ENCODE data around the gene GHR. TPM values are rescaled to one million over a fixed set of nuclear protein-coding genes. Genes with fewer than 3 reads are reported as not detected.

Gene GHR
- total RNA-seq, 2 donors from 2014 or later = not detected

DNA sequence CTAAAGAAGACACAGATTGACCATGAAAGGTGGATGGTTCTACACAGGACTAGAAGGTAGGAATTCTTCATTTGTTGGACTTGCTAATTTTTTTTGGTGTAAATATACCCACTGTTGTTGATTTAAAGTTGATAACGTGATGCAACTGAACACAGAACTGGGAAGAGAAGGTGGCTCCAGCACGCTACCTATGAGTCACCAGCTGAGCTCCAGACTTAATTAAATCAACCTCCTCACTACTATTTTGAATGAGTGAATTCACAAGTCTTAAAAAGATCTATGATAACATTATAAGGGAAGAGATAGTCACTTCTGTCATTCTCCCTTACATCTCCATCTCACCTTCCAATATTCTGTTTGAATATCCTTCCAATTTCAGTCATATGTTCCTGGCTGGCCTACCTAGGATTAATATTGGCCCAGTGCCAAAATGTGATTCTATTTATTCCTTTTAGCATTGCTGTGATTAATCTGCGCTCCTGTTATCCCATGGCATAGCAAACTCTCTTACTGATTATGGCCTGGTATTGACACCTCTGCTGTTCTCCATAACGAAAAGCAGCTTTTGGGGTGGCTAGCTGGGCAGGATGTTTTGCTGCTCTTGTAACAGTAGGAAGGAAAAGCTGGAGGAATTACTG, 197.5 kb downstream of the GHR start:
- H3K36me3 Mint-ChIP-seq = no peaks in the 10 kb centered on the region
- DNase-seq (ENCODE audit: low spot score) (no peak), ATAC-seq (no peak)
- H3K27me3 Mint-ChIP-seq = peaks cover 13 to 21% of the 10 kb centered on the region in 2 donors
- H3K27ac Mint-ChIP-seq = no peak overlapping the region
- H3K4me1 Mint-ChIP-seq (ENCODE audit: low read depth in 2 of 2) = no peaks in the 10 kb centered on the region
- no peak overlapping the region for H3K4me3 Mint-ChIP-seq
- no peaks in the 10 kb centered on the region for H3K9me3 Mint-ChIP-seq

DNA sequence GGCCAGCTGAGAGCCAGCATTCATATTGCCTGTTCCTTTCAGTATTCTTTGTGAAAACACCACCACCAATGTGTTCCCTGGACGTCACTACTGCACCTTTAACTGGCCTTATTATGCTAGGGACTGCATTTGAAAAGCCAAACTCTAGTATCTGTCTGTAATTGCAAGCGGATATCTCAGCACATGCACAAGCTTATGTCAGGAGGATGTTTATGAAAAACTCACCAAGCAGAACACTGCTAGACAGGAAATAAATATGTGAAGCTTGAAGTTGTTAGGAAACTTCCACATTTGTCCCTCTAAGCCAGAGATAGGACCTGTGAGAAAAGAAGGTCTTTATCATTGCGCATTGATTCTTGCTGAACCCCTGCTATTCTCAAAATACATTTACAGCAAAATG, 198.0 kb downstream of the GHR start:
- no peak for ATAC-seq
- no peaks in the 10 kb centered on the region for H3K4me1 Mint-ChIP-seq (ENCODE audit: low read depth in 2 of 2)
- no peak overlapping the region for H3K4me3 Mint-ChIP-seq
- no peak overlapping the region for H3K27ac Mint-ChIP-seq
- peaks cover 9 to 20% of the 10 kb centered on the region in 2 donors for H3K27me3 Mint-ChIP-seq
- no peaks in the 10 kb centered on the region for H3K9me3 Mint-ChIP-seq
- H3K36me3 Mint-ChIP-seq = no peaks in the 10 kb centered on the region
- no peak for DNase-seq (ENCODE audit: low spot score)

- DNase-seq (ENCODE audit: low spot score) (no peak), ATAC-seq (no peak)
- Mint-ChIP-seq H3K4me1 (ENCODE audit: low read depth in 2 of 2) (no peaks in the 10 kb centered on the region), H3K9me3 (no peaks in the 10 kb centered on the region), H3K27ac (no peak overlapping the region), H3K36me3 (no peaks in the 10 kb centered on the region), H3K4me3 (no peak overlapping the region), H3K27me3 (peaks cover 5 to 20% of the 10 kb centered on the region in 2 donors)
Observed at GRCh38 chr5:42621662-42622061, 198.4 kb downstream of the GHR start.

GRCh38 chr5:42624912-42625311, 201.7 kb downstream of the GHR start:
- Mint-ChIP-seq H3K4me1 (ENCODE audit: low read depth in 2 of 2) (no peaks in the 10 kb centered on the region), H3K36me3 (no peaks in the 10 kb centered on the region), H3K27me3 (peaks cover 0 to 13% of the 10 kb centered on the region in 2 donors), H3K9me3 (no peaks in the 10 kb centered on the region), H3K27ac (no peak overlapping the region), H3K4me3 (no peak overlapping the region)
- ATAC-seq = no peak
- no peak for DNase-seq (ENCODE audit: low spot score)

- no peak overlapping the region for H3K27ac Mint-ChIP-seq
- no peaks in the 10 kb centered on the region for H3K36me3 Mint-ChIP-seq
- DNase-seq (ENCODE audit: low spot score) = no peak
- ATAC-seq = no peak
- H3K4me3 Mint-ChIP-seq = no peak overlapping the region
- no peaks in the 10 kb centered on the region for H3K9me3 Mint-ChIP-seq
- H3K27me3 Mint-ChIP-seq = peaks cover 0 to 16% of the 10 kb centered on the region in 2 donors
- H3K4me1 Mint-ChIP-seq (ENCODE audit: low read depth in 2 of 2) = no peaks in the 10 kb centered on the region
Observed at GRCh38 chr5:42626462-42626861, 203.2 kb downstream of the GHR start.

- Mint-ChIP-seq H3K4me3 (no peak overlapping the region), H3K9me3 (no peaks in the 10 kb centered on the region), H3K27me3 (peaks cover 7 to 29% of the 10 kb centered on the region in 2 donors), H3K4me1 (ENCODE audit: low read depth in 2 of 2) (no peaks in the 10 kb centered on the region), H3K36me3 (no peaks in the 10 kb centered on the region), H3K27ac (no peak overlapping the region)
- ATAC-seq (no peak), DNase-seq (ENCODE audit: low spot score) (no peak)
Observed at GRCh38 chr5:42628821-42629220, 205.6 kb downstream of the GHR start.

GRCh38 chr5:42629284-42629683, 206.0 kb downstream of the GHR start:
- Mint-ChIP-seq H3K4me1 (ENCODE audit: low read depth in 2 of 2) (no peaks in the 10 kb centered on the region), H3K27ac (no peak overlapping the region), H3K9me3 (no peaks in the 10 kb centered on the region), H3K27me3 (peaks cover 7 to 31% of the 10 kb centered on the region in 2 donors), H3K36me3 (no peaks in the 10 kb centered on the region), H3K4me3 (no peak overlapping the region)
- ATAC-seq (no peak), DNase-seq (ENCODE audit: low spot score) (no peak)

DNA sequence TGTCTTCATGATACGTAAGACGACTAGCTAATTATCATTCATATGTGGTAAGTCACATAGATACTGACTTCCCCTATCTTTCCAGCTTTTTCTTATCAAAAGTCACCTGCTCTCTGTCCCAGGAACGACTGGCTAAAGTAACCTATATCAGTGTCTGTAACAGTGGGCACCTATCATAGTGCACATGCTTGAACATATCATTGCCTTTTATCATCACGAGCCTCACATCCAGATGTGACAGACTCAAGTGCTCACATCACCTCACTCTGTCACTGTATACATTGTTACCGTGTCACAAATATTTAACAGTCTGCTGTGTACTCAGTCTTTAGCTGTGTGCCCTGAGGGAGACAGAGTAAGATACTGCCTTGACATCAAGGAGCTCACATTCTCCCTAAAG, 208.0 kb downstream of the GHR start:
- no peak for DNase-seq (ENCODE audit: low spot score)
- H3K27me3 Mint-ChIP-seq = peaks cover 11 to 26% of the 10 kb centered on the region in 2 donors
- no peaks in the 10 kb centered on the region for H3K9me3 Mint-ChIP-seq
- no peaks in the 10 kb centered on the region for H3K36me3 Mint-ChIP-seq
- no peak overlapping the region for H3K27ac Mint-ChIP-seq
- no peak for ATAC-seq
- H3K4me3 Mint-ChIP-seq = no peak overlapping the region
- H3K4me1 Mint-ChIP-seq (ENCODE audit: low read depth in 2 of 2) = no peaks in the 10 kb centered on the region

GRCh38 chr5:42632354-42632900, 209.2 kb downstream of the GHR start:
- H3K27ac Mint-ChIP-seq = no peak overlapping the region
- H3K27me3 Mint-ChIP-seq = peaks cover 11 to 25% of the 10 kb centered on the region in 2 donors
- H3K36me3 Mint-ChIP-seq = no peaks in the 10 kb centered on the region
- no peak overlapping the region for H3K4me3 Mint-ChIP-seq
- H3K4me1 Mint-ChIP-seq (ENCODE audit: low read depth in 2 of 2) = no peaks in the 10 kb centered on the region
- no peaks in the 10 kb centered on the region for H3K9me3 Mint-ChIP-seq
- DNase-seq (ENCODE audit: low spot score) (no peak), ATAC-seq (no peak)

DNA sequence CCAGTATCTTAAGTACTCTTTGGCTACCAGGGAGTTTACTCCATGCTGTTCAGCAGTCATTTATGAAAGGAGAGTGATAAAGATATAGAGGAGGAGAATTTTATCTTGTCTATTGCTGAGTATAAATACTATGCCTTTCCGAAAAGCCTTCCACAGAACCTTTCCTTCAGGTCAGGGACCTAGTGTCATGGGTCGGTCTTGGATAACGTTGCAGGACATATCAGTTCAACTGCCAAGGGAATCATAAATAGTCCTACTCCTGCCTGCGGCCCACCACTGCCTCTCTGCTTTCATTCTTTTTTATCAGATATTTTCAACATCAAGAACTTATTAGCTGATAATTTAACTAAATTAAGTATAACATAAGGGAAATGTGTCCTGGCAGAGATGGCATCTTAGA, 211.3 kb downstream of the GHR start:
- Mint-ChIP-seq H3K36me3 (no peaks in the 10 kb centered on the region), H3K27me3 (peaks cover 13 to 30% of the 10 kb centered on the region in 2 donors), H3K27ac (no peak overlapping the region), H3K4me1 (ENCODE audit: low read depth in 2 of 2) (no peaks in the 10 kb centered on the region), H3K4me3 (no peak overlapping the region), H3K9me3 (no peaks in the 10 kb centered on the region)
- no peak for ATAC-seq
- DNase-seq (ENCODE audit: low spot score) = no peak

DNA sequence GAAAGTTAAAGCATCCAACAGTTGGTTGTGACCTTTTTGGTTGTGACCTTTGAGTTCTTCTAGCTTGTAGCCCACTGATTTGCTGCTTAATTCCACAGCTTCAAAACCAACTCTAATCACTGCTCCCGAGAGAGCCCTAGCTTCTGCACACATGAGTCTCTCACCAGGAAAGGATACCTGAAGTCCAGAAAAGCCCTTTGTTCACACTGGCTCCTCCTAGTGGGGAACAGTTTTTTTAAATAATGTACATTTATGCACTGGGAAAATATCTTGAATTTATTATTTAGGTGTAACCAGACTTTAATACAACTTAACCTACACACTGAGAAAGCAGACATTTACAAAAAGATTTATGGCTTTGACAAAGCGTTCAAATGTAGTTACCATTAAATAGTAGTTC, 213.2 kb downstream of the GHR start:
- Mint-ChIP-seq H3K27ac (no peak overlapping the region), H3K27me3 (peaks cover 19 to 33% of the 10 kb centered on the region in 2 donors), H3K4me3 (no peak overlapping the region), H3K4me1 (ENCODE audit: low read depth in 2 of 2) (no peaks in the 10 kb centered on the region), H3K36me3 (no peaks in the 10 kb centered on the region), H3K9me3 (no peaks in the 10 kb centered on the region)
- DNase-seq (ENCODE audit: low spot score) = no peak
- ATAC-seq = no peak

DNA sequence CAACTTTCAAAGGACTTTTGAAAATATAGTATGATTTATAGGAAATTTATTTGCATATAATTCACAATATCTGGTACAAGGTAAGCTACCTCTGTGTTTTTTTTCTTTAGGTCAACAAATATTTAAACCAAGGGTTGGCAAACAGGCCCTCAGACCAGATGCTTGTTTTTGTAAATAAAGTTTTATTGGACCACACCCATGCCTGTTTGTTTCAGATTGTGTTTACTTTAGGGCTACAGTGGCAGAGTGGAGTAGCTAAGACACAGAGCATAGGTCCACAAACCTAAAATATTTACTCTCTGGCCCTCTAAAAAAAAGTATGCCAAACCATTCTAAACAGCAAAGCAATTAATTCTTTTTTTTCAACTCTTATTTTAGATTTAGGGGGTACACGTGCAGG, 213.7 kb downstream of the GHR start:
- peaks cover 20 to 31% of the 10 kb centered on the region in 2 donors for H3K27me3 Mint-ChIP-seq
- no peaks in the 10 kb centered on the region for H3K36me3 Mint-ChIP-seq
- ATAC-seq (no peak), DNase-seq (ENCODE audit: low spot score) (no peak)
- H3K9me3 Mint-ChIP-seq = no peaks in the 10 kb centered on the region
- no peak overlapping the region for H3K27ac Mint-ChIP-seq
- no peak overlapping the region for H3K4me3 Mint-ChIP-seq
- H3K4me1 Mint-ChIP-seq (ENCODE audit: low read depth in 2 of 2) = no peaks in the 10 kb centered on the region

DNA sequence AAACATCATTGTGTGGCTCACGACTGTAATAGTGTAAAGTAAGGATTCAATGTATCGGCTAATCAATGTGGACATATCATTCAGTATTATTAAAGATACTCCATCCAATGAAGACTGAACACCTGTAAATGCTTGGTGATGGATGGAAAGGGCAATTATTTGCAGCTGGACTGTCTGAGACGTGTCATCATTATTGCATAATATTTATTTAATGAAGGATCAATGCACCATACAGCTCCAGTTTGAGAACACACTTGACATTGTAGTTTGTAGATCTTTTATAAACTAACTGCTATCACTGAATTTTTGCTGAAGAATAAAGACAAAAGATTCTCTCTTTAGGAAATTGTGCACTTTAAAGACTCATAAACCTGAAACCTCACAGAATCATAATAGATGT, 215.7 kb downstream of the GHR start:
- ATAC-seq = no peak
- Mint-ChIP-seq H3K27ac (no peak overlapping the region), H3K36me3 (no peaks in the 10 kb centered on the region), H3K4me3 (no peak overlapping the region), H3K9me3 (no peaks in the 10 kb centered on the region), H3K27me3 (peaks cover 24 to 32% of the 10 kb centered on the region in 2 donors), H3K4me1 (ENCODE audit: low read depth in 2 of 2) (no peaks in the 10 kb centered on the region)
- DNase-seq (ENCODE audit: low spot score) = no peak

- no peaks in the 10 kb centered on the region for H3K36me3 Mint-ChIP-seq
Observed at GRCh38 chr5:42640835-42641234, 217.6 kb downstream of the GHR start.

More at GRCh38 chr5:42640835-42641234, 217.6 kb downstream of the GHR start:
- no peak overlapping the region for H3K4me3 Mint-ChIP-seq
- peaks cover 25 to 45% of the 10 kb centered on the region in 2 donors for H3K27me3 Mint-ChIP-seq
- DNase-seq (ENCODE audit: low spot score) (no peak), ATAC-seq (no peak)
- no peak overlapping the region for H3K27ac Mint-ChIP-seq
- no peaks in the 10 kb centered on the region for H3K4me1 Mint-ChIP-seq (ENCODE audit: low read depth in 2 of 2)
- H3K9me3 Mint-ChIP-seq = no peaks in the 10 kb centered on the region

All from natural killer cell treated with Interleukin-12 subunit alpha and Interleukin-12 subunit beta and Interleukin-15 and Interleukin-18, amount 100 ng/mL, for 72 hours (primary cell).